GM12891 (cell line): ENCODE data around the gene PIP5K1C.

ENCODE experiments used
- POLR2A ChIP-seq: IDR thresholded peaks from 2 replicates; pipeline ENCODE4 v1.6.1; 2011; ENCODE audit warnings: low read depth, low read length, control low read depth
- POLR2AphosphoS5 ChIP-seq: IDR thresholded peaks from 2 replicates; pipeline ENCODE4 v1.6.1; 2011; ENCODE audit warnings: low read depth, low read length, control low read depth

GRCh38 chr19:3693025-3693925 lies 7.0 kb downstream of the PIP5K1C start:
- TF ChIP-seq POLR2A (no peak), POLR2AphosphoS5 (no peak)
